HL-60 (cell line): ENCODE data around the gene CTXN1.

ENCODE experiments used
- DNase-seq, 2 experiments: peaks; one replicate each; pipeline ENCODE4 v3.0.0-alpha.2; 2010 to 2020; ENCODE audit warnings: low read depth in 1 of 2, low spot score in 1 of 2
- H3K27ac ChIP-seq: fragments of 250-450 bp; sonication (Bioruptor Pico); replicated peaks from 2 replicates; pipeline ENCODE4 v1.5.1; 2020; ENCODE audit warnings: mild to moderate bottlenecking, moderate library complexity
- H3K27me3 ChIP-seq: fragments of 250-450 bp; sonication (Bioruptor Pico); 2 replicates; pipeline ENCODE4 v1.5.1; 2021; ENCODE audit warnings: mild to moderate bottlenecking, moderate library complexity; ENCODE audit not compliant: insufficient read depth, poor library complexity, severe bottlenecking
- H3K4me3 ChIP-seq: replicated peaks from 2 replicates; pipeline ENCODE4 v1.5.1; 2011; ENCODE audit warnings: mild to moderate bottlenecking, control low read depth, low read length; ENCODE audit not compliant: insufficient read depth
- CTCF ChIP-seq: IDR thresholded peaks from one replicate; pipeline ENCODE4 v1.5.1; 2011; ENCODE audit warnings: low read length, control low read depth, inconsistent platforms; ENCODE audit not compliant: insufficient read depth
- GABPA ChIP-seq: IDR thresholded peaks from 2 replicates; pipeline ENCODE4 v1.6.1; 2012; ENCODE audit warnings: low read depth
- POLR2AphosphoS5 ChIP-seq: IDR thresholded peaks from 2 replicates; pipeline ENCODE4 v1.6.1; 2012; ENCODE audit warnings: low read depth
- SPI1 ChIP-seq: IDR thresholded peaks from 2 replicates; pipeline ENCODE4 v1.6.1; 2012; ENCODE audit warnings: low read depth, mild to moderate bottlenecking, borderline replicate concordance
- TF ChIP-seq, protein P1 (sequence below): IDR thresholded peaks from 2 replicates; pipeline ENCODE4 v1.6.1; 2012; ENCODE audit warnings: low read depth; ENCODE audit not compliant: insufficient replicate concordance

Gene CTXN1

DNA sequence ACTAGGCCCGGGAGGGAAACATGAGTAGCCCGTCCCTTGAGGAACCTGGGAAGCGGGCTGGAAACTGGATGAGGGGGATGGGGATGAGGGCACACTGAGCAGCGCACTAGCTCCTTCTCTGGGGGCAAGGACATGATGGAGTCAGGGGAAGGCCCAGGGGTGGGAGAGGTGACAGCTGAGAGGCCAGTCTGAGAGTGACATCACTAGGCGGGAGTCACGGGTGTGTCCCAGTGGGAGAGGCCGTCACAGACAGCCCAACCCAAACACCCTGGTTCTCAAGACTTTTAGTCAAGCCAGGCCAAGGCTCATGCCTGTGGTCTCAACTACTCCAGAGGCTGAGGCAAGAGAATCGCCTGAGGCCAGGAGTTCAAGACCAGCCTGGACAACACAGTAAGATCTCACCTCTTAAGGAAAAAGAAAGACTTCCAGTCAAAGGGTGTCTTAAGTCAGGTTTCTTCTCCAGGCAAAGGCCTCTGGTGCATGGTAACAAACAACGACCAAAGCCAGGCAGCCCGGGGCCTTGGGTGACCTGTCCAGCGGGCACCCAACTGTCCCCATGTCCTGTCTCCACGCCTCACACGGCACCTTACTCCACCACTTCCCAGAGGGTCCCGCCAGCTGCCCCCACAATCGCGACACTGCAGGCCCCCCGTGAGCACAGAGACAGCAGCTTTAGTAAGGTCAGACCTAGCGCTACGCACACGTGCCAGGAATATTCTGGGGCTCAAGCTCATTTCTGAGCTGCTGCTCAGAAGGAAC is 43.0 kb upstream of the CTXN1 start:
- Histone ChIP-seq H3K27me3 (no peaks in the 10 kb centered on the region), H3K27ac (no peak overlapping the region), H3K4me3 (no peak overlapping the region)
- TF ChIP-seq CTCF = no peak
- TF ChIP-seq GABPA = no peak
- TF ChIP-seq POLR2AphosphoS5 = no peak; the same call in 1 of the 2 replicates
- TF ChIP-seq, protein P1, sequence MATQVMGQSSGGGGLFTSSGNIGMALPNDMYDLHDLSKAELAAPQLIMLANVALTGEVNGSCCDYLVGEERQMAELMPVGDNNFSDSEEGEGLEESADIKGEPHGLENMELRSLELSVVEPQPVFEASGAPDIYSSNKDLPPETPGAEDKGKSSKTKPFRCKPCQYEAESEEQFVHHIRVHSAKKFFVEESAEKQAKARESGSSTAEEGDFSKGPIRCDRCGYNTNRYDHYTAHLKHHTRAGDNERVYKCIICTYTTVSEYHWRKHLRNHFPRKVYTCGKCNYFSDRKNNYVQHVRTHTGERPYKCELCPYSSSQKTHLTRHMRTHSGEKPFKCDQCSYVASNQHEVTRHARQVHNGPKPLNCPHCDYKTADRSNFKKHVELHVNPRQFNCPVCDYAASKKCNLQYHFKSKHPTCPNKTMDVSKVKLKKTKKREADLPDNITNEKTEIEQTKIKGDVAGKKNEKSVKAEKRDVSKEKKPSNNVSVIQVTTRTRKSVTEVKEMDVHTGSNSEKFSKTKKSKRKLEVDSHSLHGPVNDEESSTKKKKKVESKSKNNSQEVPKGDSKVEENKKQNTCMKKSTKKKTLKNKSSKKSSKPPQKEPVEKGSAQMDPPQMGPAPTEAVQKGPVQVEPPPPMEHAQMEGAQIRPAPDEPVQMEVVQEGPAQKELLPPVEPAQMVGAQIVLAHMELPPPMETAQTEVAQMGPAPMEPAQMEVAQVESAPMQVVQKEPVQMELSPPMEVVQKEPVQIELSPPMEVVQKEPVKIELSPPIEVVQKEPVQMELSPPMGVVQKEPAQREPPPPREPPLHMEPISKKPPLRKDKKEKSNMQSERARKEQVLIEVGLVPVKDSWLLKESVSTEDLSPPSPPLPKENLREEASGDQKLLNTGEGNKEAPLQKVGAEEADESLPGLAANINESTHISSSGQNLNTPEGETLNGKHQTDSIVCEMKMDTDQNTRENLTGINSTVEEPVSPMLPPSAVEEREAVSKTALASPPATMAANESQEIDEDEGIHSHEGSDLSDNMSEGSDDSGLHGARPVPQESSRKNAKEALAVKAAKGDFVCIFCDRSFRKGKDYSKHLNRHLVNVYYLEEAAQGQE = no peak
- no peak for TF ChIP-seq SPI1
- no peak for DNase-seq

DNA sequence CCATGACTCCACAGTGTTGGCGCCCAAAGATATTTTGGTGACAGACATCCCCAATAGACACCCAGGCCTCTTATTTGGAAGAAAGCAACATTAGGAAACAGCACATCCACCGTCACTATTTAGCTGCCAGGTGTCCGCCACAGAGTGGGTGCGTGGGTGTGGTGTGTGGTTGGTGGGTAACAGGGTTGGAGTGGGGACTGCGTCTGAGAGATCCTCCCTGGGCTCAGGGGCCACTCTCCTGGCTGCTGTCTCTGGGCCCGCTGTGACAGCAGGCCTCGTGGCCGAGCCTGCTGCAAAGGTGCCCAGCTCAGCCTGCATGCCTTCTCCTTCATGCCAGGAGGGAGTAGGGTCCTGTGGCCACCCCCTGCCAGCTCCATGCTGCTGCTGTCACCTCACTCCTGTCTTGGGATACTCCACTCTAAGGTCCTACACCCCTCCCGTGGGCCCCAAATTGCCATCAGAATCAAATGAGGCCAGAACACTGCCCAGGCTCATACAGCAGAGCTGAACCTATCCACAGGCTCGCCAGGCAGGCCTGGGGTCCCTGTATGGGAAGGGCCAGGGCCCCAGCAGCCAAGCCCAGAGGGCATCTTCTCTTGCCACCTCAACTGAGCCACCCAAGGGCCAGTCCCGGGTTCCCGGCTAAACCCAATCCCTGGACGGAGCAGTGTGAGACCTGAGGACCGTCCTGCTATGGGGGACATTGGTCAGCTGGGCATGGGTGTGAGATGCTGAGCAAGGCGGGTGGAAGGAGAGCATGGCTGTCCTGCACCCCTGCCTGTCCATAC is 42.3 kb upstream of the CTXN1 start:
- TF ChIP-seq, protein P1 = no peak
- TF ChIP-seq GABPA = no peak
- TF ChIP-seq SPI1 = no peak
- no peak for TF ChIP-seq POLR2AphosphoS5
- H3K4me3 ChIP-seq = no peak overlapping the region
- DNase-seq = no peak
- no peak overlapping the region for H3K27ac ChIP-seq
- no peaks in the 10 kb centered on the region for H3K27me3 ChIP-seq

GRCh38 chr19:7965921-7966665 is 40.2 kb upstream of the CTXN1 start:
- H3K27ac ChIP-seq = no peak overlapping the region
- TF ChIP-seq POLR2AphosphoS5 = no peak
- TF ChIP-seq GABPA = no peak
- TF ChIP-seq, protein P1 = no peak
- no peak for TF ChIP-seq CTCF
- TF ChIP-seq SPI1 = no peak

More at GRCh38 chr19:7965921-7966665, 40.2 kb upstream of the CTXN1 start:
- no peak for DNase-seq
- Histone ChIP-seq H3K4me3 (no peak overlapping the region), H3K27me3 (no peaks in the 10 kb centered on the region)
